ENCODE data around the gene CHL1.

DNA sequence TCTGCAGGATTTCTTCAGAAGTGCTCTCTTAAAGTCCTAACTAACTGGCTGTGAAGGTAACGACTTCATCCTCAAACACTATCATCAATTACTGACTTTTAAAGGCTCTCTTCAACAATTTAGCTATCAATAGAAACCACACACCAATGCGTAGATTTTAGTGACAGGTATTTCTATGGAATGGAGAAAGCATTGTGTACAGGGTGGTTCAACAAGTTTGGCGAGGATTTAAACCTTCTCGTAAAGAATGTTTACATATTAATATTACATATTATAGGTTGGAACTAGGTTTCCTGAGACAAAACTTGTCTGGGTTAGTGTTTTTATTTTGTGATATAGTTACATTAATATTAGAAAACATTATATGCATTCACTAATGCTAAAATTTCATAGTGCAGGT is 233.6 kb downstream of the CHL1 start:
- TF ChIP-seq, protein P1, sequence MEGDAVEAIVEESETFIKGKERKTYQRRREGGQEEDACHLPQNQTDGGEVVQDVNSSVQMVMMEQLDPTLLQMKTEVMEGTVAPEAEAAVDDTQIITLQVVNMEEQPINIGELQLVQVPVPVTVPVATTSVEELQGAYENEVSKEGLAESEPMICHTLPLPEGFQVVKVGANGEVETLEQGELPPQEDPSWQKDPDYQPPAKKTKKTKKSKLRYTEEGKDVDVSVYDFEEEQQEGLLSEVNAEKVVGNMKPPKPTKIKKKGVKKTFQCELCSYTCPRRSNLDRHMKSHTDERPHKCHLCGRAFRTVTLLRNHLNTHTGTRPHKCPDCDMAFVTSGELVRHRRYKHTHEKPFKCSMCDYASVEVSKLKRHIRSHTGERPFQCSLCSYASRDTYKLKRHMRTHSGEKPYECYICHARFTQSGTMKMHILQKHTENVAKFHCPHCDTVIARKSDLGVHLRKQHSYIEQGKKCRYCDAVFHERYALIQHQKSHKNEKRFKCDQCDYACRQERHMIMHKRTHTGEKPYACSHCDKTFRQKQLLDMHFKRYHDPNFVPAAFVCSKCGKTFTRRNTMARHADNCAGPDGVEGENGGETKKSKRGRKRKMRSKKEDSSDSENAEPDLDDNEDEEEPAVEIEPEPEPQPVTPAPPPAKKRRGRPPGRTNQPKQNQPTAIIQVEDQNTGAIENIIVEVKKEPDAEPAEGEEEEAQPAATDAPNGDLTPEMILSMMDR (IDR thresholded peaks at IDR 0.05; ENCODE audit: low read length): no peak
- no peak for TF ChIP-seq EZH2phosphoT487 (IDR thresholded peaks at IDR 0.05; ENCODE audit: low read length)
- no peak for TF ChIP-seq EZH2 (optimal IDR thresholded peaks at IDR 0.05; ENCODE audit: low read depth, low read length)

All from MM.1S (cell line).